HT1080 (cell line): ENCODE measurements around the gene ANKRD24. TPM values are rescaled to one million over a fixed set of nuclear protein-coding genes. Genes with fewer than 3 reads are reported as not detected.
"Not testable (repeated sequence)": the region's sequence is repeated elsewhere in the genome, so short reads cannot be mapped to it uniquely, and the experiment has no call there.

Experiments used
- DNase-seq: peaks from one replicate; pipeline ENCODE4 v3.0.0-alpha.2; 2015; ENCODE audit warnings: low read depth
- total RNA-seq: library from RNA; depleted of rRNA; stranded (reverse); fragments of >200 nt; shearing (Covaris generic); gene quantifications from 2 replicates; pipeline ENCODE4 v1.2.3, GENCODE V29; 2014; rRNA removed

ANKRD24 gene
- total RNA-seq, 1 experiment from 2014 or later: 0.42 TPM

DNA sequence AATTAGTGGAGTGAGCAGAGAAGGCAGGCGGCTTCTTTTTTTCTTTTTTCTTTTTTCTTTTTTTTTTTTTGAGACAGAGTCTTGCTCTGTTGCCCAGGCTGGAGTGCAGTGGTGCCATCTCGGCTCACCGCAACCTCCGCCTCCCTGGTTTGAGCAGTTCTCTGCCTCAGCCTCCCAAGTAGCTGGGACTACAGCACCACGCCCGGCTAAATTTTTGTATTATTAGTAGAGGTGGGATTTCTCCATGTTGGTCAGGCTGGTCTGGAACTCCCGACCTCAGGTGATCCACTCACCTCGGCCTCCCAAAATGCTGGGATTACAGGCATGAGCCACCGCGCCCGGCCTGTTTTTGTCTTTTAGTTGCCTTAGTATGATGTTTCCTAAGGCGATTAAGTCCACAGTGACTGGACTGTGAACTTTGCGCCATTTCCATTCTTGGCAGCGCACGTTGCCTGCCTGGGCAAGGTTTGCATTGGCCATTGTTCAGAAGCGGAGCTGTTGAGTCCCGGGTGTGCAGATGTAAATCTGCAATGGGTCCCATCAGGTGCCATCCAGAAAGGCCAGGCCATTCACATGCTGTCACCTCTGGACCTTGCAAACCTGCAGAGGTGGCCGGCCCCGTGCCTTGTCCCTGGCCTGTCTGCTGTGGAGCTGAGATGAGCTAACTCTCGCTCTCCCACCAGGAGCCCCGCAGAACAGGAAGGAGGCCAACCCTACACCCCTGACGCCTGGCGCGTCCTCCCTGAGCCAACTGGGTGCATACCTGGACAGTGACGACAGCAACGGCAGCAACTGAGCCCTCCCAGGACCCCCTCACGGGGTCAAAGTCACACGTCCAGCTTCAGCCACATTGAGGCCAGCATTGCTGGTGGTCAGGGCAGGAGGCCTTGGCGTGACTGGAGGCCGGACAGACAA lies 85.7 kb downstream of the ANKRD24 start:
- no peak for DNase-seq

DNA sequence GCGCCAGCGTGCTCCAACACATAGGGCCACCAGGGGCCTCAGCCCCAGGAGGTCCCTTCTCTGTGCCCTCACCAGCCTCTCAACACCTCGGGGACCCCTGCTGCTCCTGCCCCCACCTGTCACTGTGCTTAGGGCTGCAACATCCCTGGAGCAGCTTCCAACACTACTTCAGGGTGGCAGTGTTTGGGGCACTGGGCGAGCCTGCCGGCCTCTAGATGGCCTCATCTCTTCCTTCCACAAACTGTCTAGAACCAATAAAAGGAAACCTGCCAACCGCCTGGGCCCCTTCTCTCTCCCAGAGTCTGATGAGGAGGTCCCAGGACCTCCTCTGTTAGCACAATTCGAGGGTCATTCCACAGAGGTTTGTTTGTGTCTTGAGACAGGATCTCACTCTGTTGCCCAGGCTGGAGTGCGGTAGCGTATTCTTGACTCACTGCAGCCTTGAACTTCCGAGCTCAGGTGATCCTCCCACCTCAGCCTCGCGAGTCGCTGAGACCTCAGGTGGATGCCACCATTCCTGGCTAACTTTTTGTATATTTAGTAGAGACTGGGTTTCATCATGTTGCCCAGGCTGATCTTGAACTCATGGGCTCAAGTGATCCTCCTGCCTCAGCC lies 86.4 kb downstream of the ANKRD24 start:
- no peak for DNase-seq

DNA sequence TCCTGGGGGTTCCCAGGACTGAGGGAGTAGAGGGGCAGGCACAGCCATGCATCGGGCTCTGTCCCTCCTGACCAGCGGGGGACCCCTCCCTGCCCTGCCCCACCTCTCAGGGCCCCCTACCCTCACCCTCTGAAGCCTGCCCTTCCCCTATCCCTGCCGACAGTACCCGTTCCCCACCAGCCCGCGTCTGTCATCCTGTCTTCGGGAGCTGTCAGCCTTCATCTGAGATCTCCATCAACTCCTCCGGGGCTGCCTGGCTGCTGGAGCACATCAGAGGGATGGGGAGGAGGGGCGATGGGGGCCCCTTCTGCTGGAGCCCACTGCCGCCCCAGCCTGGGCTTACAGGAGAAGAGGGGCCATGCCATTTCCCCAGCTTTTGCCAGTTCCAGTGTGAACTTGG lies 90.4 kb downstream of the ANKRD24 start:
- no peak for DNase-seq

DNA sequence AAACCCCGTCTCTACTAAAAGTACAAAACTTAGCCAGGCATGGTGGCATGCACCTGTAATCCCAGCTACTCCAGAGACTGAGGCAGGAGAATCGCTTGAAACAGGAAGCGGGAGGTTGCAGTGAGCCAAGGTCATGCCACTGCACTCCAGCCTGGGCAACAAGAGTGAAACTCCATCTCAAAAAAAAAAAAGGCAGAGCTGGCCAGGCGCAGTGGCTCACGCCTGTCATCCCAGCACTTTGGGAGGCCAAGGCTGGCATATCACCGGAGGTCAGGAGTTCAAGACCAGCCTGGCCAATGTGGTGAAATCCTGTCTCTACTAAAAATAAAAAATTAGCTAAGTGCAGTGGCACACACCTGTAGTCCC lies 91.8 kb downstream of the ANKRD24 start:
- not testable (repeated sequence) for DNase-seq

Other genes starting within 250 kb of the ANKRD24 start
- not detected in 2 replicates for gene NMRK2, start 249.6 kb upstream of the ANKRD24 start, total RNA-seq
- 46.8 and 54.7 TPM in 2 replicates for gene DAPK3, start 211.6 kb upstream of the ANKRD24 start, total RNA-seq
- 1,252 and 1,397 TPM in 2 replicates for gene EEF2, start 197.2 kb upstream of the ANKRD24 start, total RNA-seq
- gene PIAS4, start 175.0 kb upstream of the ANKRD24 start, total RNA-seq: 15.1 and 20.0 TPM in 2 replicates
- 8.8 and 17.2 TPM in 2 replicates for gene ZBTB7A, start 115.8 kb upstream of the ANKRD24 start, total RNA-seq
- gene MAP2K2, start 58.6 kb upstream of the ANKRD24 start, total RNA-seq: 105 and 124 TPM in 2 replicates
- not detected in 2 replicates for gene CREB3L3, start 29.1 kb upstream of the ANKRD24 start, total RNA-seq
- 16.4 and 18.5 TPM in 2 replicates for gene SIRT6, start 126 bp upstream of the ANKRD24 start, total RNA-seq
- gene EBI3, start 46.8 kb downstream of the ANKRD24 start, total RNA-seq: 0.63 and 1.3 TPM in 2 replicates
- 23.8 and 28.1 TPM in 2 replicates for gene YJU2, start 64.4 kb downstream of the ANKRD24 start, total RNA-seq
- gene SHD, start 96.6 kb downstream of the ANKRD24 start, total RNA-seq: not detected in 2 replicates
- not detected in 2 replicates for gene TMIGD2, start 119.7 kb downstream of the ANKRD24 start, total RNA-seq
- gene FSD1, start 121.9 kb downstream of the ANKRD24 start, total RNA-seq: 9.7 and 10.0 TPM in 2 replicates
- 2.3 and 3.6 TPM in 2 replicates for gene STAP2, start 156.1 kb downstream of the ANKRD24 start, total RNA-seq
- gene MPND, start 160.9 kb downstream of the ANKRD24 start, total RNA-seq: 1.3 and 2.7 TPM in 2 replicates
- gene SH3GL1, start 217.9 kb downstream of the ANKRD24 start, total RNA-seq: 46.6 and 62.9 TPM in 2 replicates
- 26.5 and 44.1 TPM in 2 replicates for gene CHAF1A, start 220.0 kb downstream of the ANKRD24 start, total RNA-seq